ENCODE results near the gene ZNF148.

- no peak for TF ChIP-seq POLR2AphosphoS5 (IDR thresholded peaks at IDR 0.05; ENCODE audit: low read depth, low read length)
- no peak for TF ChIP-seq POLR2A (IDR thresholded peaks at IDR 0.05; ENCODE audit: low read depth, low read length)
- TF ChIP-seq TAF1 (IDR thresholded peaks at IDR 0.05; ENCODE audit: borderline replicate concordance, low read depth, low read length): no peak
These were observed 22.0 kb downstream of the ZNF148 start for GRCh38 chr3:125353128-125353527.
